ENCODE results near the gene PBX4.

DNA sequence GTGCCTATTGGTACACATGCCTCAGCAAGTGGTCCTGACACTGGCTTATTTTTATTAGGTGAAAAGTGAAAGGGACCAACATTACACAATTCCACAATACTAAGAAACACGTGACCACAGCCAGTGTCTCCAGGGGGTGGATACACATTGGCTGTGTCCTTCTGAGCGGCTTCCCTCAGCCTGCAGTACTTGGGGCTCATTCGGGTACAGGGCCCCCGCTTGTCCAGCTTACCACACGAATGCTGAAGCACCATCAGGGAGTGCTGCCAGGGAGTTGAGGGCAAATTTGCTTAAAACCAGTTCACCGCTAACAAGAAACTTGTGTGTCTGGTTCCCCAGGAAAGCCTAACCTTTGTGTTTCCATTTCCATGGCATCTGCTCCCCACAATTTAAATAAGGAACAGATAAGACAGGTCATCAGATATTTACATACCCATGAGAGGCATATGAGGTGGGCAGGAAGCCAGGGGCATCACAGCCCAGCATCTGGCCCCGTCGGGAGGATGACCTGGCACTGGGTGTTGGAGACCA is 23.3 kb downstream of the PBX4 start:
- no peak for TF ChIP-seq POLR2A (IDR thresholded peaks at IDR 0.05; ENCODE audit: low read depth, low read length)
- TF ChIP-seq TAF1 (IDR thresholded peaks at IDR 0.05; ENCODE audit: borderline replicate concordance, low read depth, low read length) = no peak
